Stimulated activated CD4-positive, alpha-beta T cell treated with anti-CD3 and anti-CD28 coated beads, Interleukin-1b, Interleukin-23, amount 100 ng/mL, for 24 hours (primary cell): ENCODE results near the gene FBN2.
"Not testable (repeated sequence)": the region's sequence is repeated elsewhere in the genome, so short reads cannot be mapped to it uniquely, and the experiment has no call there.

ENCODE experiments used
- DNase-seq, 4 experiments: peaks; one replicate each; pipeline ENCODE4 v3.0.0-alpha.2; 2020; ENCODE audit warnings: low read depth in 4 of 4, low spot score in 1 of 4

FBN2 gene

DNA sequence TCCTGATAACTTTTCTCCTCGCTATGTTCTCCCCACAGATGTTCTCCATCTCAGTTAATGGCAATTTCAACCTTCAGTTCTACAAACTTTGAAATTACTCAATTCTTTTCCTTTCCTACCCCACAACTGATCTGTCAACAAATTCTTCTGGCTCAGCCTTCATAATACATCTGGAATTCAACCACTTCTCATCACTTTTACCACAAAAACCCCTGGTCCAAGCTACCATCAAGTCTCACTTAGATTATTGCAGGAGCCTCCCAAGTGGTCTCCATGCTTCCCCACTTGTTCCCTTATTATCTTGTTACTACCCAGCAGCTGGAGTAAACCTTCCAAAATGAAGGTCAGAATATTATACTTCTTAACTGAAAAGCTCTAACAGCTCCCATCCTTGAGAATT, 110.1 kb downstream of the FBN2 start:
- no peak for DNase-seq

DNA sequence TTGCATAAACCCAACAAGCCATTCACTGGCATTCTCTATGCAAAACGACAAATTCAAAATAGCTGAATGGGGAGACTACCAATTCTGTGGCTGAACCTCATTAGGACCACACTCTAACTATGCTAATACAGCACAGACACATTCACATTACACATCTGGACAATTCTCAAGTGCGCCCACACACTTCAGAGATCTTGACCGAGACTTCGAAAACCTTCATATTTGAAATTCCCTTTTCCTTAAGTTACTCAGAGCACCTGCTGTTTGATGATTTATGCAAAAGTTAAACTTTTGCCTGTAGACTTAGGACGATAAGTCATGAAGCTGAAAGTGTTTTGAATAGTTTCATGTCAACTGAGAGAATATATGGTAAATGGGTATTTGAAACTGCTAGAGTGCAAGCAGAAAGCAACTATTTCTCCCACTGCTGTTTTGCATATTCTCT, 111.9 kb downstream of the FBN2 start:
- DNase-seq: no peak

DNA sequence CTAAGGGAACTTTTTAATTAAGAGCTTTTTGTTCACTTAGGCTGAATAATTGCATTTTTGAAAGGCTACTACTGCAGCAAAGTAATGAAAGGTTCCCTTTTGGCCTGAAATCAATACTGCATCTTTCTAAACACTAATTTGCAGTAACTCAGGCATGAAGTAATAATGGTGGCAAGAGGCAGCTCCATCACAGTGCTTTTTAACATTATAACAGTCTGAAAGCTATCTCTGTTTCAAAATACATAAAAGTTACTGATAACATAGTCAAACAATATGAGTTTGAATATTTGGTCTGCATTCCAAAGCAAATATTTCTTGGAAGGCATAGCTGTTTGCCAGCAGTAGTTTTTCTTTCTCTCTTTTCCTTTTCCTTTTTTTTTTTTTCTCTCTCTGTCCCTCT, 113.4 kb downstream of the FBN2 start:
- DNase-seq: no peak

DNA sequence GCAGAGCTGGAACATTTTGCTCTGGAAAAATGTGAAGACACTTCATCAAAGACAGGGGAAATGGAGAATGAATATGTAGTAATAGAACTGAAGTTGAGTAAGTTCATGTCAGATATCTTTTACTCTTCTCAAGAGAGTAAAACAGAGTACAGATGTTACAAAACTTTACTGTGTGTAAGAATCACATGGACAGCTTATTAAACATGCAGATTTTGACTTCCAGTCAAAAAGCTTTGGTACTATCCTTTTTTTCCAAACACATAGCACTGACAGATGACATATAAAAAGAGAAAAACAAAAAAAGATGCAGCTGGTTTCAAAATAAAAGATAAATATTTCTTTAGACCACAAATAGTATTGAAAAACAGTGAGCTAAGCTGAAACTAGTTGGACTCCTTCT, 115.4 kb downstream of the FBN2 start:
- no peak for DNase-seq

DNA sequence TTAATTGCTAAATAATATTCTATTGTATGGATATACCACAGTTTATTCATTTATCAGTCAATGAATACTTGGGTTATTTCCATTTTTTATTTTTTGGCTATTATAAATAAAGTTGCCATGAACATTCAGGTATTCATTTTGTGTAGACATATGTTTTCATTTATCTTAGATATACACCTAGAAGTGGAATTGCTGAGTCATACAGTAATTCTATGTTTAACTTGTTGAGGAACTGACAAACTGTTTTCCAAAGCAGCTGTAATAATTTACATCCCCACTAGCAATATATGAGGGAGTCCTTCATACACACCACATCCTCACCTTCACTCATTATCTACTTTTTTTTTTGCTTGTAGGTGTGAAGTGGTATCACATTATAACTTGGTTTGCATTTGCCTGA, 123.6 kb downstream of the FBN2 start:
- DNase-seq: no peak

DNA sequence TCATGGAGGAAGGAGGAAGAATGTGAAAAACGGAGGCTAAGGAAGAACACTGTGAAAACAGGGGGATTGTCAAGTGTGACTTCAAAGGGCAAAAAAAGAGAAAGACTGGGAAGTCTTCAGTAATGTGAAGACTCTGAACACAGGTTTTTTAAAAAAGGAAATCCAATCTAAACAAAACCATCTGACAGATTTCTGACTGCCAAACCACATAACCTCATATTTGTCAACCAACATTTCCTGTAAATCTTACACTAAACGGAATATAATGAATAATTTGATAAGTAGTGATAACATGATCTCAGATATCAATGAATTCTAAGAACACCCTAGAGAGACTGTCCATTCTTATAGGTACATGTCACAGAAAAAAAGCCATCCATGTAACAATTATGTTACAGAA, 124.7 kb downstream of the FBN2 start:
- no peak for DNase-seq

DNA sequence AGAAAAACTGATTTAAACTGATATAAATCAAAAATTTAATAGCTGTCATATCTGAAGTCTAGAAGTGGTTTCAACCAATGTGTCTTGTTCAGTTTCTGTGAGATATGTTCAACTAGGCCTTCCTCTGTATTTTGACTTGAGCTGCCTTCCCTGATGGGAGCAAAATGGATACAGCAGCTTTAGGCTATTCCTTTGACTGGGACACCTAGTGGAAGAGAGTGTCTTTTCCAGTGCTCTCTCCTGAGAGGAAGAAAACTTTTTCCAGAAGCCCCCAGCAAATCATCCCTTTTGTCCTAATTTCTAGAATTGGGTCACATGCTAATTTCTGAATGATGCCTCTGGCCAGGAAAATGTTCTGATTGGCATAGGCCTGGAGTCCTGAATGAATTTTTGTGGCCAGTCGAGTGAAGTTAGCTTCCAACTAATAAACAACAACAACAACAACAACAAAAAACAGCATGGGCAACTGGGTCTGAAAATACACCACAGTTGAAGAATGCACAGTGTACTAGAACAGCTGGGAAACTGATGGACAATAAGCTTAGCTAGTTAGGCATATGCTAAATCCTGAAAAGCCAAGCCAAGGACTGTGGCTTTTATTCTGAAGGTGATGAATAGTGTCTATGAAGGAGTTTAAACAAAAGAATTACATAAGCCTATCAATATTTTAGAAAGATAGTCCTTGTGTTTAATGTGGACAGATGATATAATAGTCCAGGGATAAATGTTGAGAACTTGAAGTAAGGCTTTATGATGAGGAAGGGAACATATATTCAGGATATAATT, 125.7 kb downstream of the FBN2 start:
- DNase-seq: no peak

GRCh38 chr5:128409166-128409800, 128.8 kb downstream of the FBN2 start:
- no peak for DNase-seq

- DNase-seq: no peak
Observed at GRCh38 chr5:128408622-128409021, 129.4 kb downstream of the FBN2 start.

GRCh38 chr5:128407944-128408343, 130.1 kb downstream of the FBN2 start:
- DNase-seq: no peak

GRCh38 chr5:128406803-128407202, 131.2 kb downstream of the FBN2 start:
- DNase-seq: no peak

DNA sequence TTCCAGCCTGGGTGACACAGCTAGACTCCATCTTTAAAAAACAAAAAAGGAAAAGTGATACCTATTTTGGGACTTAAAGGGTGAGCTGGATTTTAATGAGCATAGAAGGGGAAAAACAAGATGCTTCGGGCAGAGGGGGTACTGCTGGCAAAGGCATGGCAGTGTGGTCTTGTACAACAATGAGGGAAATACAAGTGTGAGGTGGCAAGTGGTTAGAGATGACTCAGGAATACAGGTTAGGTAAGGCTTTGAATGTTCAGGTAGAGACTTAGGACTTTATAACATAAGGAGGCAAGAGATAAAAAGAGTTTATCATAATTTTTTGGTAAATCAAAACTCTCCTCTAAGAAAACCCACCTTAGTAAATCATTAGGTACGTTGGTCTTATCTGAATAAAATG, 132.9 kb downstream of the FBN2 start:
- no peak for DNase-seq

DNA sequence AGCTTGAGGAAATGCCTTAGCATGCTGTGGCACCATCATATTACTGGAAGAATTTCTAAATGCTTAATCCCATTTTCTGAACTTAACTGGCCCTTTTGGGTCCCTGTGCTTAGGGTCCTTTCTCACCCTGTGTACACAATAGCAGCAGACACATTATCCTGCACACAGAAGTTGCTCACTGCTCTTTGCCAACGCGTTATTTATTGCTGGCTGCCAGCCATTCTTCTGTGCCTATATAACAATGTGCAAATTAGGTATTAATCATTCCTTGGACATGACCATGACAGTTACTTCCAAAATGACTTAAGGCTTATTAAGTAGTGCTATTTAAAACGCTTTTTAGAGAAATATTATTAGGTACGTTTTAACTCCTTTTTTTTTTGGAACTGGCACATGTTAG, 134.7 kb downstream of the FBN2 start:
- DNase-seq: no peak

DNA sequence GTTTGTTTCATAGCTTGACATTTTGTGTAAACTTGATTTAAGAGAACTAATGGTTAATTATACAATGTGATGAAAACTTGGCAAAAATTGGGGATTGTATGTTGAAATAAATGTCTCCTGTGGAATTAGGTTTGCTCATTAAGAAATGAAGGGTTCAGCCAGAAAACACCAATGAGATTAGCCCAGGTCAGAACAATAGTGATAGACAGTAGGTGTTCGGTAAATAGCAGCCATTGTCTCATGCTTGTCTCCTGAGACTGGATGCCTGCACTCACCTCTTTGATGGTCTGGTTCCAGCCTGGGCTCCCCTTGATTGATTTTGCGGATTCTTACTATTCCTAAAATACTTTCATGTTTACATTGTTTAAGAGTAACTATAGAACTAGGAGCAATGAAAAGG, 135.5 kb downstream of the FBN2 start:
- no peak for DNase-seq

DNA sequence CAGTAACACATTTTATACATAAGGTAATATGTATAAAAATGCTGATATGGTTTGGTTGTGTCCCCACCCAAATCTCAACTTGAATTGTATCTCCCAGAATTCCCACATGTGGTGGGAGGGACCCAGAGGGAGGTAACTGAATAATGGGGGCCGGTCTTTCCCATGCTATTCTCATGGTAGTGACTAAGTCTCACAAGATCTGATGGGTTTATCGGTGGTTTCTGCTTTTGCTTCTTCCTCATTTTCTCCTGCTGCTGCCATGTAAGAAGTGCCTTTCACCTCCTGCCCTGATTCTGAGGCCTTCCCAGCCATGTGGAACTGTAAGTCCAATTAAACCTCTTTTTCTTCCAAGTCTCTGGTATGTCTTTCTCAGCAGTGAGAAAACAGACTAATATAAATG, 137.3 kb downstream of the FBN2 start:
- DNase-seq: not testable (repeated sequence)

DNA sequence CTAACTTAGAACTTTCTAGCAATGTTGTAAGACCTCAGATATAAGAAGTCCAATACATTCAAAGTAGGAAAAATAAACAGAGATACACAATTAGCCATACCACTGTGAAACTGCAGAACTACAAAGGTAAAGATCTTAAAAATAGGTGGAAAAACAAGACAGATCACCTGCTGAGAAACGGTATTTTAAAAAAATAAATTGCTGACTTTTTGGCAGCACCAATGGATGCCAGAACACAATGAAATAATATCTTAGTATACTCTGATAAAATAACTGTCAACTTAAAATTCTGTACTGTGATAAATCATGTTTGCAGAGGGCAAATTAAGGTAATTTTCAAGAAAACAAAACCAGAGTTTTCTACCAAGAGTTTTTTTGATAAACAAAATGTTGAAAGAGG, 138.9 kb downstream of the FBN2 start:
- DNase-seq: no peak

GRCh38 chr5:128397876-128398275, 140.2 kb downstream of the FBN2 start:
- DNase-seq: no peak

GRCh38 chr5:128395073-128395472, 143.0 kb downstream of the FBN2 start:
- no peak for DNase-seq

- DNase-seq: no peak
Observed at GRCh38 chr5:128384068-128384467, 154.0 kb downstream of the FBN2 start.

DNA sequence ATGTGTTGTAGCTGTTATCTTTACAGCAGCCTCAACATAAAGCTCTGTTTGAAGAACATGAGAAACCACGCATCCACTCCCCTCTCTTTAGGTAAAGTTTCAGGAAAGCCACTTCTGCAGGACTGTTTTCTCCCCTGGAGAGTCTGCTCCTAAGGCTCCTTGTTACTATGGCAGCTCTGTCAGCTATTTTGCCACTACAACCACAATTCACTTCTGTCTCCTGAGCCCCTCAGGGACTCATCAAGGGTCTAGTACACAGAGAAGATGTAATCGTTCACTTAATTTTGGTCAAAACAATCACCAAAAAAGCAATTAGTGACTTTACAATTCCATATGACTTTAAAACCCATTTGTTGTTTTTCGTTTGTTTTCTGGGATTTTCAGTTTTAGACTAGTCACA, 157.7 kb downstream of the FBN2 start:
- DNase-seq: no peak

- no peak for DNase-seq
Observed at GRCh38 chr5:128378632-128379031, 159.4 kb downstream of the FBN2 start.

DNA sequence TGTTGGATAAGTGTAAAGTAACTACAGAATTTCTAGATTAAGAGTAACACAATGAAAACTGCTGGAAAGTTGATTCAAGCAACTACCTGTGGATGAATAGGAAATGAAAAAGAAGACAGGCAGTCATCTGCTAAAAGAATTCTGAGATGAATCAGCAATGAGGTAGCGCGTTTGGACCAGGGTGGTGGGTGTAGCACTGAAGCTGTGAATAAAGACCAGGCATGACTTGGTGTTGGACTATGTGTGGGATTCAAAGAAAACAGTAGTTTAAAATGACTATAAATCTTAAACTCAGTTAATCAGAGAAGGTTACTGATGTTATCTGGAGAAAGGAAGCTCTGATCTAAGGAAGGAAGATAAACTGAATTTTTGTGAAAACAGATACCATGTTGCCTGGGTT, 159.8 kb downstream of the FBN2 start:
- DNase-seq: no peak

DNA sequence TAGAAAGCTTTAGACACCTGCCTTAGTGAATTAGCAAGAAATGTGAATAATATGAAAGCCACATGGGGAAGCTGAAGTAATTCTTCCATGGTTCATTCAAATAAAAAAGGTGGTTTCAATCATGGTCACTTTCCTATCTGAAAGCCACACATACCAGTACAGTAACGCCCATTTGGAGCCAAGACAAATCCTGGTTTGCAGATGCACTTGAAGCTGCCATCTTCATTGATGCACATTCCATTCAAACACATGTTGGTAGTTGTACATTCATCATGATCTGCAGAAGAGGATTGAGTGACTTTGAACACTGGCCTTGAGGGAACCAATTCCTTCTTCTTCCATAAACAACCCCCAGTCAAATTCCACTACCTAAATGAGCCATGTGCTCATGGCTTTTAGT, 161.5 kb downstream of the FBN2 start:
- no peak for DNase-seq
